CD4-positive, alpha-beta T cell treated with Interleukin-4 for 4 hours (primary cell): ENCODE measurements around the gene SLC8A3.

Source experiments
- DNase-seq: peaks from one replicate; pipeline ENCODE4 v3.0.0-alpha.2; 2020

Gene SLC8A3

GRCh38 chr14:70019695-70020094 lies 169.1 kb downstream of the SLC8A3 start:
- DNase-seq: no peak

DNA sequence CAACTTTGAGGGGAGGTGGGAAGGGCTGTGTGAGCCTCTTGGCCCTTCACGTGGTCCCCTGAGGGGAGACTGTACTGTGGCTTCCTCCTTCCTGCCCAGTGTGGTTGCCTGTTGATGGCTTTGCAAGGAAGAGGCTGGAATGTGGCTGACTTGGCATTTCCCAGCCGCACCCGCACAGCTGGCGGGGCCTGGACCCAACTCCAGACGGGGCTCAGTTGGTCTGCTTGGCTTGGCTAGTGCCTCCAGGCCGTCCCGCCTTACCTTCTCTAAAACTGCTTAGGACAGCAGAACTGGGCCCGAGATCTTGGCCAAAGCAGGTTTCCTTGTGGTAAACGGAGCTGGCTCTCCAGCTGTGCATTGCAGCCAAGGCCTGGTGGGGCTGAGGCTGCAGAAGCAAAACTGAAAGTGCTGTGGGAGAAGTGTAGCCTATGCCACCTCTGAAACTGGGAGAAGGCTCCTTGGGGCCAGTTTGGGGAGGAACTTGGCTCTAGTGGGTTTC lies 170.0 kb downstream of the SLC8A3 start:
- DNase-seq: no peak

DNA sequence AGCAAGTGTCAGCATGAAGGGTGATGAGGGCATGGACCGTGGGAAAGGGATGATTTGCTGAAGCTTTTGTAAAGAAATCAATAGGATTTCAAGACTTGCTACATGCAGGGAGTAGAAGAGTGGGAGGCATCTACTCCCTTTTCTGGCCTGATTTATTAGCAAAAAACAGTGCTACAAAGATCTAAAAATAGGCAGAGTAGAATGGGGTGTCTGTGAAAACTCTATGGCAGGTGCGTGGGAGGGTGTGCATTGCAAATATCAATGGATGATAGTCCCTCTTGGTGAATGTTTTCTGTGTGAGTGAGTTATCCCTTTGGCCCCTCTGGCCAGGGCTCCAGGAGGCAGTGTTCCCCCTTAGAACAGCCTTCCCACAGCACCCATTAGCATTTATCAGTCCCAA lies 170.5 kb downstream of the SLC8A3 start:
- no peak for DNase-seq

DNA sequence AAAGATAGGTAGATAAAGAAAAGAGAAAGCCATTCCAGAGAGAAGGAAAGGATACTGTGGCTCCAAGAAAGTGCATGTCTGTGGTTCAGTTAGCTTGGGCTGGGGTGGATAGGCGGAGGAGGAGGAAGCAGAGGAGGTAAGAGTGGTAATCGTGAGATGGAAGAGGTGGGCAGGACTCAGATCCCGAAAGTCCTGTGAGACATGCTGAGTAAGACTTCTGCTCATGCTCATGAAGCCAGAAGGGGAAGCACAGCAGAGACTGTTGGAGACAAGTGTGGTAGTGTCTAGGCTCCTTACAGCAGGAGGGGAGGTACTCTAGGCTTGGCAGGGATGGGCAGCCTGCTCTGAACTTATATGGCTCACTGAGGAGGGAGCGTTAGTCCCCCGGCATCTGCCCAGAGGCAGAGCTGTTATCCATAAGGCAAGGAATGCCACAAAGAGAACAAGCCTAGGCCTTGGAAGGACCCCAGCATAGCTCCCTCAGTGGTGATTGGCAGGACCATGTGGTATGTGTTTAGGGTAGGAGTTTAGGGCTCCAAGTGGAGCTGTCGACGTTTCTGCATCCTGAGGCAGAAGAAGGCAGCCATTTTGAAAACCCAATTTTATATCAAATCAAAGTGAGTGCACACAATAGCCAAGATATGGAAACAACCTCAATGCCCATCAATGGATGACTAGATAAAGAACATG lies 174.2 kb downstream of the SLC8A3 start:
- DNase-seq: no peak

GRCh38 chr14:70013271-70013873 lies 175.4 kb downstream of the SLC8A3 start:
- no peak for DNase-seq

GRCh38 chr14:70011708-70012107 lies 177.0 kb downstream of the SLC8A3 start:
- DNase-seq: no peak

GRCh38 chr14:70011098-70011497 lies 177.7 kb downstream of the SLC8A3 start:
- no peak for DNase-seq

DNA sequence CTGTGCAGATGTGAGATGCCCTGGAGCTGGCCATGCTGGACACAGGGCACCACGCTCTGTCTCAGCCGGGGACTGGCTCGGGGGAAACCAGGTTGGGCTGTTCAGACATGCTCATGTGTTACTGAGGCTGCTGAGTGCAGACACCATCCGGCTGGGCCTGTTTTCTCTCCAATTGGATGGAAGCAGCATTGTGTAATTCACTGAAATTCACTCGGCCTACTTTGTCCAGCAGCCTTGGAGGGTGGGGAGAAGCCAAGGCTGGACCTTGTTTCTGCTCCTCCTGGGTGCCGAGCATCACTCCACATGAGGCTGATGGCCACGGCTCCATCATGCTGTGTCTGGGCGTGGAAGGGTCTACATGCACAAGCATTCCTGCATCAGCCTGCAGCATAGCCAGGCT lies 178.8 kb downstream of the SLC8A3 start:
- DNase-seq: no peak

DNA sequence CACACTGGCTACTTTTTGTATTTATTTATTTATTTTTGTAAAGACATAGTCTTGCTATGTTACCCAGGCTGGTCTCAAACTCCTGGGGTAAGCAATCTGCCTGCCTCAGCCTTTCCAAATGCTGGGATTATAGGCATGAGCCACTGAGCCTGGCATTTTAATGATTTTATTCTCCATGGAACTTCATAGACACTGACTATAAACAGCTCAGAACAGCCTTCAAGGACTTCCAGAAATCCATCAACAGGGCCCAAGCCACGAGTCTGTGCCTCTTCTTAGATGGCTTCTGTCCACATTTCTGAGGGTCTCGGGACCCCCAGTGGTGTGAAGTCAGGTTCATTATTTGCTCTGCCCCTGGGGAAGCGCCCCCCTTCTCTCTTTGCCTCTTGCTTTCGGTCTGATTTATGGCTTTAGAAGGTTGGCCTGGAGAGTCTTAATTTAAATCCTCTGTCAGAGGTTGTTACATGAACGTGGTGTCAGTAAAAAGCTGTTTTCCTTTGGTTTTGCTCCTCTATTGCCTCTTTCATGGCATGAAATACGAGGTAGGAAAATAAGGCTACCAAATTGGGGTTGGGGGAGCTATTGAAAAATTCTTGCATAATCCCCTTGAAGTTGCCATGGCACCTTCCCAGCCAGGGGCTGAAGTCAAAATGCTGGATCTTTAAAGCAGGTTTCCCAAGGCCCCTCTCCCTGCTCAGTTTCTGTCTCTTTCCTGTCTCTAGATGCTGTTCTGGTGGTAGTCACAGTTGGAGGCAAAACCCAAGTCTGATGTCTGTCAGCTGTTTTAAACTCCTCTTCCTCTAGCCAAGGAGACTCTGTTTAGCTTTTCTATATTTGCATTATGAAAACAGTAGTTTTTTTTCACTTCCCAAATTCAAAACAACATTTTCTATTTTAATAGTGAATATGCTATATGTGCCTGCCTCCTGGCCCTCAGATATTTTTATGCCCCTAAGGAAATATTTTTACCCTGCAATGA lies 180.2 kb downstream of the SLC8A3 start:
- DNase-seq: no peak

DNA sequence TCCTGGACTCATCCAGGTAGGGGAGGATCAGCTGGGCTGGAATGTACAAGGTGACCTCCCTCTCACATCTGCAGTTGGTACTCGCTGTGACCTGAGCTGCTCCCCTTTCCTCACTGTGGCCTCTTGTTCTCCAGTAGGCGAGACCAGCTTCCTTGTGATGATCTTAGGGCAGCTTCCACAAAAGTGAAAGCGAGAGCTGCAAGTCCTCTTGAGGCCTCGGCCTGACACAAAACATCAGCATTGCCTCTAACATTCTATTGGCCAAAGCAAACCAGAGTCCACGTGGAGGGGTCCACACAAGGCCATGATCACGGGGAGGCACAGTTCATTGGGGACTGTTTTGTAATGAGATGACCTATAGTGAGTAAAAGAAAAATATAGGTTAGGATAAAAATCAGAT lies 182.1 kb downstream of the SLC8A3 start:
- DNase-seq: no peak

DNA sequence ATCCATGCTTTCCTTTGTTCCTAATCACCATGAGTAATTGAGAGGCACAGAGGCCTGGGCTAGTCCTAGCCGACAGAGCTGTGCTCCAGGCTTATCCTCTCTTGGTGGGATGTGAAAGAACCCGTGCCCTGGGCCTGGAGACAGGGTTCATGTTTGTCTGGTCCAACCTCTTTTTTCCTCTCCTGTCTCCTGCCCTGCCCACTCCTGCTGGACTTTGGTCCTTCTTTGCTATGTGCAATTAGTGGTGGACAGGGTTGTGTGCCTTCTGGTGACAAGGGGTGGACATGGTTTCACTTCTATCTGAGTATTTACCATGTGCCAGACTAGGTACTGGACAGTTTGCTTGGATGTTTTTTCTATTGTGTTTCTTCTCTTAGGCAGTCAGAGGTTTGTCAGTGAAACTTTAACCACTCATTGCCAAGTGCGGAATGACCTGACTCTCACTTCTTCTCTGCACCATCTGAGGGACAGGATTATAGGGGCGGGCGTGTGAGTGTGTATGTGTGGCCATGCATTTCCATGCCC lies 183.4 kb downstream of the SLC8A3 start:
- no peak for DNase-seq

DNA sequence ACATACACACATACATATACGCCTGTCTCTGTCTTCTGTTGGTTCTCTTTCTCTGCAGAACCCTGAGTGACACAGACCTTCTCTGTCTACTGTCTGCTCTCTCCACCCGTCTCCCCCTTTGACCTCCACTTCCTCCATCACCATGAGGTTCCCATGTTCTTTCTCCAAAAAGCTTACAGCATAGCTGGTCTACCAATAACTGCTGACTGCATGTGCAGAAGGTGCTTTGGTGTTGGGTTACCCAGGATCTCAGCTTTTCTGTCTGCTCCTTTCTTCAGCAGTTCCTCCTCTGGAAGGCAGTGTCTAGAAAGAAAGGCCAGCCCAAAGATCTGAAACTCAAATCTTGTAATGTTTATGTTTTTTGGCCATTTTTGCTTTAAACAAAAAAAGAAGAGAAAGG lies 184.0 kb downstream of the SLC8A3 start:
- no peak for DNase-seq

DNA sequence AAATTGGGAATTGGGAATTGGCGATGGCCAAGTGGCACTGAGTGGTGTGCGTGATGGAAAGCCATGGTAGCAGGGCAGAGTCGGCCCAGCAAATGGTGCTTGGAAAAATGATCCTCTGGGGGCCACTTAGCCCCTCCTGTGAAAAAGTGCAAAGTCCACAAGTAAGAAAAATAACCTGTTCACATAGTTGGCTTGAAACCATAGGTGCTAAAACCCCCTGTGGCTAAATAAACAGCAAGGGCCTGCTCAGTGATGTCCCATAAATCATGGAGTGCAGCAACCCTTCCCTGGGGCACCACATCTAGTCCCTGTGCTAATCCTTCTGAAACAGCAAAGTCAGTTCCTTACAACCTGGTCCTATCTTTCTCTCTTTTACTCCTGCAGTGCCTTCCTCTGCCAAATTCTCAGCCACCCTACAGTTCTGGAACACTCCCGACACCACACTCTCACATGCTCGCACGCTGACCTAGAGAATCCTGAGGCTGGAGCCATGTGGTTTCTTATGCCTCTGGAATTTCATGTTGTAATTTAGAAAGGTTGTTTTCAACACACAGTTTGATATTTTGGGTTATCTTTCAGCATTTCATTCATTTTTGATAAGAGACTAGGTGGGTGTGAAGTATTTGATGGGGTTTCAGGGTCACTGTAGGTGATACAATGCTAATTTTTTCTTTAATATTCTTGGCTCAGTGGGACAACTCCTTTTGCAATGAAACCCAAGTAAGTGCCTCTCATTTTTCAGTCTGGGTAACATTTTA lies 186.0 kb downstream of the SLC8A3 start:
- DNase-seq: no peak

DNA sequence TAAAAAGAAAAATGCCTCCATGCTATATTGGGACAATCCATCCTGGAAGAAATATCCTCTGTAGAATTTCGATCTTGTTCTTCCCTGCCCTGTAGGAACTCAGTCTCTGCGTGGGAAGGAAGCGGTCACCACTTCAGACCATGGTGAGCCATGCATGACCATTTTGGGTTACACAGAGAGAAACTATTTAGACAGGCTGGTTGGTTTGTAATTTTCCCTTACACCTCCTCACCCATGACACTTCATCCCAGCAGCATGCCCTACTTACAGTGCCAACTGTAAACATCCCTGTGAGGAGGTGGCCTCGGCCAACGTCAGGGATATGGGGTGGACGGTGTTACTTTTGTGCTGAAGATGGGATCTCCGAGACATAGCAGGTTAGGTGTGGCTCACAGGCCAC lies 188.2 kb downstream of the SLC8A3 start:
- DNase-seq: no peak

DNA sequence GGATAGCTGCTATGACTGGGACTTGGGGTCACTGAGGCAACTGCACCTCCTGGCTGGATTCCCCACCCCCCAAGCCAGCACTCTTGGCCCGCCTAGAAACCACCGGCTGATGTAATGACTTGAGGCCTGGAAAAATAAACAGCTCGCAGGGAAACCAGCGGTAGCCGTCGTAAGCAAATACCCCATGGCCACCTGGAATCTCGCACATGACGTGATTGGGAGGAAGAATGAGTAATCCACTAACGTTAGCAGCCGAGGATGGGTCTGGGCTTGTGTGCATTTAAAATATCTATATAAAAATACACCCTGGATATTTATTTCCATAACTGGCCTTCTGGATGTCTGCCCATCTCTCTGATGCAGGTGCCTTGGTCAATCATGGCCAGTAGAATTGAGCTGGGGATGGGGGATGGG lies 189.5 kb downstream of the SLC8A3 start:
- no peak for DNase-seq

- no peak for DNase-seq
Observed at GRCh38 chr14:69997849-69998248, 190.9 kb downstream of the SLC8A3 start.

- DNase-seq: no peak
Observed at GRCh38 chr14:69996216-69996615, 192.5 kb downstream of the SLC8A3 start.
